ENCODE measurements around the gene CRHR1. TPM values are rescaled to one million over a fixed set of nuclear protein-coding genes. Genes with fewer than 3 reads are reported as not detected.

Gene CRHR1
- total RNA-seq, 1 experiment from 2014 or later = 0.10 TPM

DNA sequence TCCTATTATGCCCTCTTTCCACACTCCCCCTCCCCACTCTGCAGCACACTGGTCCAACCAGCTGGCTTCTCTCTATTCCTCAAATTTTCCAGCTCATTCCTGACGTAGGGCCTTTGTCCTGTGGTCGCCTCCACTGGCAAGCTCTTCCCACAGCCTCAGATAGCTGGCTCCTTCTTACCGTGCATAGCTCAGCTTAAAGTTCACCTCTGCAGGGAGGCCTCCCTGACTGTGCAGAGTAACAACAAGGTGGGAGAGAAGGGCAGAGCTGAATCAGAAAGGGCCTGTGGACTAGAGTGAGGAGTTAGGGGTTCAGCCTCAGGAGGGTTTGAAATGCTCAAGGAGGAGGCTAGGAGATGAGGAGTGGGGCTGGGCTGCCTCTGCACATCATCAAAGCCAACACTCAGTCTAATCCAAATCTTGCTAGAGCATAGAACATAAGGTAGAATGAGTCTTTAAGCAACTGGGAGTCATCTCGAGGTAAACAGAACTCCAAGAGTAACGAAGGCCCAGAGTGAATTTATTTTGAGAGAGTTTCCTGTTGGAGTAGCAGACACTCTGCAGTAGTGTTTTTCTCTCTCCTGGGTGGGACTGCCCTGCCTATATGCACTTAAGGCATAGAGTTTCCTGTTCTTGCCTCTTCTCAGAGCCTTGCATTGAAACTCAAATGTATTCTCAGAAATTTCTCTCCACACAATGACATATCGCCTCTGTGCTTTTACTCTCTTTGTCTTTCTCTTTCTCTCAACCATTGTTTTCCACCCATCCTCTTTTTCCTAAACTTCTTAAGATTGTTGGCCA is 79.9 kb downstream of the CRHR1 start:
- DNase-seq (ENCODE audit: low spot score) = no peak

DNA sequence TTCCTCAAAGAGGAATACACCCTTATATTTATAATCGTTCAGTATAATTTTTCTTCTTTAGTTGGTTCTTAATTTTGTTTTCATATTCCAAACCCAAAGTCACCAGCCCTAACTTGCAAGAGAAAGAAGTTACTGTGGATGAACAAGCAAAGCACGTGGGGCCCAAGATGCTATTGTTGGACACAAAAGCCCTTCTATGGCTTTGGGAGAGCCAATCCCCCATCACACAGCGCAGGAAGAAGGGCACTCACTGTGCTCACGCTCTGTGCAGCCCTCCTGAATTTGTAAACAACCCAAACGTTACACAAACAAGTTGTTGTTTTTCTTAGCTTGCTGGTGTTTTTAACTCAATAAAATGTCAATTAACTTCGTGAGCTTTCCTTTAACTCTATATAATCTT is 83.1 kb downstream of the CRHR1 start:
- DNase-seq (ENCODE audit: low spot score) = no peak

DNA sequence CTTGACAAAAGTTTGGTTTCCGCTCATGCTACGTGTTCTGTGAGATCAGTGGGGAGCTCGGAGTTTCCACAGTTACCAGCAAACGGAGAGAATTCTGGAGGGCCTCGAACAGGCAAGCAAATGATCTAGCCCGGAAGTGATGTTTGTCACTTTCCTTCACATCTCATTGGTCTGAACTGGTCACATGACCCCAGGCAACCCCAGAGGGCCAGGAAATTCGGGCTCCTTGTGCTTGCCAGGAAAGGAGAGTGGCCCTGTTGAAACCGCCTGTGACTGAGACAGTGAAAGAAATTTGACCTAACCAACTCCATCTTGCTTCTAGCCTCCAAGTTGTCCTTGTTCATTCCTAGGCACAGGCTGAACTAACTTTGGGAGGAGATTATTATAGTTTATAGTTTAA is 83.6 kb downstream of the CRHR1 start:
- no peak for DNase-seq (ENCODE audit: low spot score)

DNA sequence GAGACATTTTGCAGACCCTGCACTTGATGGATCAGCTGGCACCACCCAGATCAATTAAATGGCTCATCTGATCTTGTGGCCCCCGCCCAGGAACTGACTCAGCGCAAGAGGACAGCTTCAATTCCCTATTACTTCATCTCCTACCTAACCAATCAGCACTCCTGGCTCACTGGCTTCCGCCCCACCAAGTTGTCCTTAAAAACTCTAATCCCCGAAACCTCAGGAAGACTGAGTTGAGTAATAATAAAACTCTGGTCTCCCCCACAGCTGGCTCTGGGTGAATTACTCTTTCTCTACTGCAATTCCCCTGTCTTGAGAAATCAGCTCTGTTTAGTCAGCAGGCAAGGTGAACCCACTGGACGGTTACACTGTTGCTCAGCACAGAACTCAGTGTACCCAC is 84.2 kb downstream of the CRHR1 start:
- peak; percentile 31 for DNase-seq (ENCODE audit: low spot score)

- no peak for DNase-seq (ENCODE audit: low spot score)
These were observed 85.7 kb downstream of the CRHR1 start for GRCh38 chr17:45869676-45870341.

- DNase-seq (ENCODE audit: low spot score) = no peak
These were observed 86.3 kb downstream of the CRHR1 start for GRCh38 chr17:45870342-45870974.

GRCh38 chr17:45871718-45872117 is 87.6 kb downstream of the CRHR1 start:
- DNase-seq (ENCODE audit: low spot score) = no peak

- DNase-seq (ENCODE audit: low spot score) = no peak
These were observed 89.6 kb downstream of the CRHR1 start for GRCh38 chr17:45873728-45874127.

GRCh38 chr17:45874151-45874550 is 90.0 kb downstream of the CRHR1 start:
- no peak for DNase-seq (ENCODE audit: low spot score)

DNA sequence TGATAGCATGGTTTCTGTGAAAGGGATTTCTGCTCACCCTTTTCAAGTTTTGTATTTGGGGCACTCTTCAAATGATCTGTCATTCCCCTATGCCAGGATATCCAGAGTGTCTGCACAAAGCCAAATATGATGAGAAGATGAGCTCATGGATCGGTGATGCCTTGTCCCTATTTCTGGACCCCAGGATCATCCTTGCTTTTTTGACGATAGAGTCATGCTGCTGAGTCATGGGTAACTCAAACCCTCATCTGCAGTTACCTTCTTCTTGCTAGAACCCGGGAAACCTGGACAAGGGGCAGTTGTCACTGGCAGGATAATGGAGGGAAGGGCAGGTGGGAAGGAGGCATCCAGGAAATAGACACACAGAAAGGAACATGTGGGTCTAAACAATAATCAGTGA is 92.4 kb downstream of the CRHR1 start:
- no peak for DNase-seq (ENCODE audit: low spot score)

DNA sequence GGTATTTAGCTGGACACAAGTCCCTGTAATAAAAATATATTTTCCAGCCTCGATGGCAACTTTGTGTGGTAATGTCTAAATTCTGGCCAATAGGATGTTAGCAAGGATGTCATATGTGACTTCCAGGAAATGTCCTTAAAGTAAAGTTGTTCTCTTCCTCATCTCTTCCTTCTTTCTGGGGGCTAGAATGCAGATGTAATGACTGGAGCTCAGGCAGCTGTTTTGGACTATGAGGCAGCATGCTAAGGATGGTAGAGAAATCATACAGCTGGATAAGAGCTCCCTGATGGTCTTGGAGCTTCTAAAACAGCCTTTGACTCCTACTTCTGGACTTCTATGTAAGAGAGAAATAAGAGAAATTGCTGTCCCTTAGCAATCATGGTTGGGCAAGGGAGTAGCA is 93.3 kb downstream of the CRHR1 start:
- DNase-seq (ENCODE audit: low spot score) = no peak

GRCh38 chr17:45883063-45883462 is 98.9 kb downstream of the CRHR1 start:
- DNase-seq (ENCODE audit: low spot score) = no peak

Other genes with a start within 250 kb of the CRHR1 start
- not detected in 2 replicates for gene SPPL2C, start 60.6 kb downstream of the CRHR1 start, total RNA-seq (2014; rRNA removed; shearing (Covaris generic))
- gene MAPT, start 110.2 kb downstream of the CRHR1 start, total RNA-seq (2014; rRNA removed; shearing (Covaris generic)) = 3.1 and 4.6 TPM in 2 replicates
- gene STH, start 214.9 kb downstream of the CRHR1 start, total RNA-seq (2014; rRNA removed; shearing (Covaris generic)) = not detected in 2 replicates

Data from A172 (cell line).